Stimulated activated CD8-positive, alpha-beta memory T cell treated with anti-CD3 and anti-CD28 coated beads, Interleukin-4, amount 100 ng/mL, for 1 hour (primary cell): Measurements from ENCODE around the gene FCRLA.
"Not testable (repeated sequence)": the region's sequence is repeated elsewhere in the genome, so short reads cannot be mapped to it uniquely, and the experiment has no call there.

ENCODE experiments used
- DNase-seq, 2 donors: peaks; one replicate each; pipeline ENCODE4 v3.0.0-alpha.2; 2020; ENCODE audit warnings: low read depth in 2 of 2, low spot score in 1 of 2

The FCRLA gene, protein sequence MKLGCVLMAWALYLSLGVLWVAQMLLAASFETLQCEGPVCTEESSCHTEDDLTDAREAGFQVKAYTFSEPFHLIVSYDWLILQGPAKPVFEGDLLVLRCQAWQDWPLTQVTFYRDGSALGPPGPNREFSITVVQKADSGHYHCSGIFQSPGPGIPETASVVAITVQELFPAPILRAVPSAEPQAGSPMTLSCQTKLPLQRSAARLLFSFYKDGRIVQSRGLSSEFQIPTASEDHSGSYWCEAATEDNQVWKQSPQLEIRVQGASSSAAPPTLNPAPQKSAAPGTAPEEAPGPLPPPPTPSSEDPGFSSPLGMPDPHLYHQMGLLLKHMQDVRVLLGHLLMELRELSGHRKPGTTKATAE

DNA sequence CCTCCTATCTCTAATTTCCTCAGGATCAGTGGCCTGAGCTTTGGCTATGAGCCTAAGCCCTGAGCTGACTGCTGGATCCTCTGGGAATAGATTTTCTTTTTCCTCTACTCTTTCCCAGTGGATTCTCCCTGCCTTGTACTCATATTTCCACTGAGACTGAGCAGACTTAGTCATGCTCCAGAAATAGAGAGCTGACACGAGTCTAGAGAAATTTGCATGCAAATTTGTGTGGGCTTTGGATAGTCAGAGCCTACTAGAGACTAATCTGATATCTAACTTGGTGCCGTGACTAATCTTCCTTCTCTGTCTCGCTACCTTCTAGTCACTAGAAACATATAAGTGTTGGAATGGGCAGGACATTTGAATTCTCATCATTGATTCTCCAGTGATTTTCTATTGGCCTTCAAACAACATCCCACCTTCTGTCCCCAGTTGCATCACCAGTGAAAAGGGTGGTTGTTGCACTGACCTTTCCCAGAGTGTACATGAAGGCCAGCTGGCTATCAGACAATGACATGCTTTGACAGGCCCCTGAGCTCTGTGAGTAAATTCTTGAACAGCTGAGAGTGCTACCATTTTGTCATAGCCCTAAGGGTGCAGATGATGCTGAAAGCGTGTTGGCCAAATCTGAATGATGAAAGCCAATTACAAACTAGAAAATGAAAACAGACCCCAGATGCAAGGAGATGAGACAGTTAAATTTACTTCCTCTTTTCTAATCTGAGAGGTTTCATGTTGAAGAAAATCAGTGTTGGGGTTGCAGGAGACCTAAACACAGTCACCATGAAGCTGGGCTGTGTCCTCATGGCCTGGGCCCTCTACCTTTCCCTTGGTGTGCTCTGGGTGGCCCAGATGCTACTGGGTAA, at the start of gene FCRLA:
TSS of gene FCRLA (plus strand) at position 748 of the 866 bp plus-strand sequence. CDS start at position 784, 36 bp downstream.
- no peak for DNase-seq

DNA sequence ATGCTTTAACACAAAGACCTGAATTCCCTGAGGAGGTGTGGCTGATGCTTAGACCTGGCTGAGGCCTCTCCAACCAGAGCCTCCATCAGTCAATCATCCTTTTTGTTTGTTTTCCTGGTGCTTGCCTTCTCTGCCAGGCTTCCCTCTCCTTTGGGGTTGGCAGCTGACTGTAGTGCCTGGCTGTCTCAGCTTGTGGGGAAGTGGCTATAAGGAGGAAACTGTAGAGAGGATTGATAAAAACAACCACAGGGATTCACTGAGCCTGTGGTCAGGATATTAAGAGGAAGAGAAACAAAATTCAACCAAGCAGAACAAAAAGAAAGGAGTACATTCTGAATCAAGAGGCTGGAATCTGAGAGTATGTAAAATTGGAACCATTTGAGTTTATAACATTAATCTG, 48.5 kb upstream of the FCRLA start:
- not testable (repeated sequence) for DNase-seq

DNA sequence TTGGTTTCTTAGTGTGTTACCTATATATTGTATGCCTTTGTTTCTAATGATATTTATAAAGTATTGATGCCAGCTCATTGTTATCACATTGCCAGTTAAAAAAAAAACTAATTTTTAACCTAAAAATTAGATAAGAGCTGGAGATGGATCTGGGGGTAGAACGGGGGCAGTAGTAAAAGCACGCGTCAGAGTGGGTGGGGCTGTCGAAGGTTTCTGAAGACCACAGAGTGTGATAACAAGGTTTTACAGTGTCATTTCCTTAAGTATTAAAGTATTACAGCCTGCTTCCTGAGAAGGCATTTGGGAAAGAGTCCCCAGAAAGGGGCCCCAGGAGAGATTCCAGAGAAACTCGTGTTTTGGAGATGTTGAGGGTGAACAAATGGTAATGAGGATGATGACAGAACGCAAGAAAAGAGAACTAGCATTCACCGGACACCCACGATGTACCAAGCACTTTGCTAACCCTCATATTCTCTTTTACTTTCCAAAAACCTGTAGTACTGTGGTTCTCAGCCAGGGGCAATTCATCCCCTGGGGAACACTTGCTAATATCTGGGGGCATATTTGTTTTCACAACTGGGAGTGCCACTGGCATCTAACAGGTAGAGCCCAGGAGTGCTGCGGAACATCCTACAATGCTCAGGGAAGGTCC, 45.2 kb upstream of the FCRLA start:
- DNase-seq, result not testable (repeated sequence)

DNA sequence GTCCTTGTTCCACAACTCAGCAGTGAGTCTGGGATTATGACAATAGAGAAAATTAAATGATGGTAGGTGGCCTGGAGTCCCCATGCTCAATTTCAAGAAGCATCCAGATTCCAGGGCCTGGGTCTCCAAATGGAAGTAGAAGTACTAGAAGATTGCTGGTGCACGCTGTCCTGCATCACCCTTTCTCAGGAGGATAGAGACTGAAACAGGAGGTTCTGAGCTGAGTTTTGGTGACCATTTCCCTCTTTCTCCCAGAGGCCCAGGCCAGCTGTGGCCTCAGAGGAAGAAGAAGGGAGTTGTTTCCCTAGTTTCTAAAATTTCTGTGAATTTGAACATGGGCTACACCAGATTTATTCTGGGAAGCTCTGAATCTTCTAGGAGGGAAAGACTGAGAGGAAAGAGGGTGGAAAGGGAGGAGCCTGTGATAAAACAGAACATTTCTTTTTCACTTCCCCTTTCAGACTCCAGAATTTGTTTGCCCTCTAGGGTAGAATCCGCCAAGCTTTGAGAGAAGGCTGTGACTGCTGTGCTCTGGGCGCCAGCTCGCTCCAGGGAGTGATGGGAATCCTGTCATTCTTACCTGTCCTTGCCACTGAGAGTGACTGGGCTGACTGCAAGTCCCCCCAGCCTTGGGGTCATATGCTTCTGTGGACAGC, 44.2 kb upstream of the FCRLA start, which contains the start of gene FCGR2B:
TSS of gene FCGR2B (plus strand) at position 460 of the 656 bp plus-strand sequence. CDS start at position 559, 99 bp downstream.
- not testable (repeated sequence) for DNase-seq

DNA sequence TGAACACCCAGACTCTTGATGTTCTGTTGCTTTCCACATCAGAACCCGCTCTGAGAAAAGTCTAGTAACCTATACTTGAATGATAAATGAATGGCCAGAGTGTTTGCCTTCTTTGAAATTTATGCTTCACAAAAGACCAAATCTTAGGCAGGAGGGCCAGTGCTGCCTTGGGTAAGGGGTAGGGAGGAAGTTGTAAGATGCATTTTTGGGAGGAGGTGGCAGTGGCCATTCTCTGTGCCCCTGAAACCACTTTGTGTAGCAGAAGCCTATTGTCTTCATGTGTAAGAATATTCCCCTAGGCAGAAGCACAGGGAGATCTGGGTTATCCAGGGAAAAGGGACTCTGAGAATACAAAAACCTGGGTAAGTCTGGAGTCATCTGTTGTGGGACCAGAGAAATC, 43.5 kb upstream of the FCRLA start:
- not testable (repeated sequence) for DNase-seq

DNA sequence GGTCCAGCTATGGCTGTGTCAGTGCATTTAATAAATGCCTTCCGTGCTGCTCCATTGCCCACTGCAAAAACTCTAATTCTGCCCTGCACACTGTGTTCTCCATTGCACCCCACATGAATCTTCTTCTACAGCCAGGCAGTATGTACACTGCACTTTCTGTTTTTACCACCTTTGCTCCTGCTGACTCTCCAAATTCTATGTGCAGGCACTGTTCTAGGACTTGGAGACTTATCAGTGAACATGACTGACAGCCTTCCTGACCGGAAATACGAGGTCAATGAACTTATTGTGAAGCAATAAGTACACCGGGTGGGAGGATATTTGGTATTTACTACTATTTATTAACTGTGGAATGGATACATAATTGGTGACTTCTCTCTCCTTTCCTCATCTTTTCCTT, 42.3 kb upstream of the FCRLA start:
- not testable (repeated sequence) for DNase-seq

DNA sequence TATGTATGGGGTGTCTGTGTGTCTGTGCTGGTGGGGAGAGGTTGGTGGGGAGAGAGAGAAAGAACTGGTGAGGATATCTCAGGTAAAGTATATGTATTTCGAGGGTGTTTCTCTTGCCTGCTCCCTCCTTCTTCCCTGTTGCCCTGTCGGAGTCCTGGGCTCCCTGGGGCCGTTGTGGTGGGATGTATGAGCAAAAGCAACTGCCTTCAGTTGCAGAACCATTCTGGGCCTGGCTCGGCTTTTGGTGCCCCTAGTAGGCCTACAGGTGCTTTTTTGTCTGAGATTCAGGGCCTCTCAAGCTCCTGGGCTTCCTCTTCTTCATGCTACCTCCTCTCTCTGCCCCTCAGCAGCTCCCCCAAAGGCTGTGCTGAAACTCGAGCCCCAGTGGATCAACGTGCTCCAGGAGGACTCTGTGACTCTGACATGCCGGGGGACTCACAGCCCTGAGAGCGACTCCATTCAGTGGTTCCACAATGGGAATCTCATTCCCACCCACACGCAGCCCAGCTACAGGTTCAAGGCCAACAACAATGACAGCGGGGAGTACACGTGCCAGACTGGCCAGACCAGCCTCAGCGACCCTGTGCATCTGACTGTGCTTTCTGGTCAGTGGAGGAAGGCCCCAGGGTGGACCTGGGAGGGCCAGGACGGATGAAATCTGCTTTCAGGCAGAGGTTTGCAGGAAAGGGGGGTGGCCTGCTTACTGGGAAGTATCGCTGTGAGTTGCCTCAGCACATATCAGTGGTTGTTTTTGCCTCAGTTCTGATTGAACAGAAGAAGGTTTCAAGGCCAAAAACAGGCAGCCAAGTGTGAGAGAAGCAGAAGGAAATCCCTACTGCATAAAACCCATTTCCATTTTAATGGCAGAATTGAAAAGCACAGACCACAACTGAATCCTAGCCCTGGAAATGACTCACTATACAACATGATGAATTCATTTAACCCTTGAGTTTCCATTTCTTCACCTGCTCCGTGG, 35.7 kb upstream of the FCRLA start:
- DNase-seq, result not testable (repeated sequence)

DNA sequence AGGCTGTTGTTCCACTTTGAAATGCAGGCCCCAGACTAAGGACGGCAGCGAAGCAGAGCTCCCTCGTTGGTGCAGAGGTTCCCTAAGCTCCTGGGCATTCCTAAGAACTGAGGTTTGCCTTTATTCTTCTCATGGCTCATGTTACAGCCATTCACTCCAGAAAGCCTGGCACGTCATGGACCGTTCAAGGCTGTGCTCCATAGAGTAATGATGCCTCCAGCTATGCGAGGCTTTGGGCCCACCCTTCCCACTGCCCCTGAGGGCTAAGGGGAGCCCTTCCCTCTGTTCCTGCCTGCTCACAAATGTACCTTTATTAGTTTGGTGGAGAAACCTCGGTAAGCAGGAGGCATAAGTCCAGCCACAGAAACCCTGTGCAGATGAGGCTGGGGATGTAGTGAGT, 33.6 kb upstream of the FCRLA start:
- DNase-seq, result not testable (repeated sequence)

DNA sequence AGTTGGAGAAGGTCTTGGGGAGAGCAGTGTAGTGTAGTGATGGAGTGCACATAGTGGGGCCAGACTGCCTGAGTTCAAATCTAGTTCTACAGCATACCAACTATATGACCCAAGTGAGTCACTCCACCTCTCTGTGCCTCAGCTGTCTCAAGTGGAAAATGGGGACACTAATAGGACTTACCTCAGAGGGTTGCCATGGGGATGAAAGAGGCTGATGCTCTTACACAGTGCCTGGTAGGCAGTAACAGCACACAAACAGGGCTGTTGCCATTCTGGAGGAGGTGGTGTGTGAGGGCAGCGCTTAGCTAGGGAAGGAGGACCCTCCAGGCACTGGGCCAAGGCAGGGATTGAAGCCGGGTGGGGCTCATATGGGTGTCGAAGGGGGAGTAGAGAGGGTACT, 32.6 kb upstream of the FCRLA start:
- DNase-seq, result not testable (repeated sequence)

DNA sequence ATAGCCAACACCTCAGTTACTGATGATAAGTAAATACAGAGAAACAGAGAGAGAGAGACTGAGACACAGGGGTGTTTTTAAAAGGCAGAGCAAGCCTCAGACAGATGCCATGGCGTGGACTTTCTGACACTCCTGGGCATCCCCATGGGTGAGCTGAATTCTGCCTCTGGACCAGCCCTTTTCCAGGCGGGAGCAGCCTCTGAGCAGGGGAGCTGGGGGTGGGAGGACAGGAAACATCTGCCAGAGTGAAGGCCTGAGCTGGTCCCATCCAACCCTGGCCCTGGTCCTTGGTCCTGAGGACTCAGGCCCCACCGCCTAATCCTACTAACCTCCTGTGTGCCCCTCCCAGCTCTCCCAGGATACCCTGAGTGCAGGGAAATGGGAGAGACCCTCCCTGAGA, 32.1 kb upstream of the FCRLA start:
- DNase-seq, result not testable (repeated sequence)

DNA sequence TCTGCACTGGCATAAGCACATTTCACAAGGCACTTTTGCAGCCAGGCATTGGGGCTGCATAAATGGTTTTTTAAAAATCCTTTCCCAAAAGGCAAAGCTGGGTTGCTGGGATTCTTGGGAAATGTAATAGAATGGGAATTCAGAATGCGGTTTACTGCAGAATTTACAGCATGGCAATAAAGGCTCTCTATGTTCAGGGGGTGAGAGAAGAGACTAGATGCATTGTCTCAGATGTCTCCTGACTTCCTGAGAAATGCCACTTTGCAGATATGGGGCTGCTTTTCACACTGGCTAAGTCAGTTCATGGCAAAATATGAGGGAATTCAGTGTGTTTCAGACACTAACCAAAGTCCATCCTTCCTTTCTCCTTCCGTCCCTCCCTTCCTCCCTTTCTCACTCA, 30.6 kb upstream of the FCRLA start:
- DNase-seq, result no peak

DNA sequence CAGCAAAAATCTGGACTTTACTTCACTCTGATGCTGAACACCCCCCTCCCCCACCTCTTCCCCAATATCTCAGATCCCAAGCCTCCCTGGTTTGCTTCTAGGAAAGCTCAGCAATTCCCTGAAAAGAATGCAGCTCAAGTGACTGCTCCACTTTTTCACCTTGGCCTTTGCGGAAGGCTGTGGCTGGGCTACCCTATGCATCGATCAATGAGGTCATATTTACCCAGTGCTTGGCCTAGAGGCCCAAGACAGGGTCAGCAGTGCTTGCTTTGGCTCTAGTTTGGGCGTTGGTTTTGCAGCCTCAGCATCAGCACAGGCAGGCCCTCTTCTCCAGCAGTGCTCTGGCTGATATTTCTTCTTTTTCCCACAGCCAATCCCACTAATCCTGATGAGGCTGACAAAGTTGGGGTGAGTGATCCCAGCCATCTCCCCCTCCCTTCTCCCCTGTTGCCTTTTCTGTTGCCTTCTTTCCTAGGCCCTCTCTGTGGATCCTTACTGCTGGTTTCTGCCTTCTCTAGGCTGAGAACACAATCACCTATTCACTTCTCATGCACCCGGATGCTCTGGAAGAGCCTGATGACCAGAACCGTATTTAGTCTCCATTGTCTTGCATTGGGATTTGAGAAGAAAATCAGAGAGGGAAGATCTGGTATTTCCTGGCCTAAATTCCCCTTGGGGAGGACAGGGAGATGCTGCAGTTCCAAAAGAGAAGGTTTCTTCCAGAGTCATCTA, 29.9 kb upstream of the FCRLA start:
- no peak for DNase-seq

DNA sequence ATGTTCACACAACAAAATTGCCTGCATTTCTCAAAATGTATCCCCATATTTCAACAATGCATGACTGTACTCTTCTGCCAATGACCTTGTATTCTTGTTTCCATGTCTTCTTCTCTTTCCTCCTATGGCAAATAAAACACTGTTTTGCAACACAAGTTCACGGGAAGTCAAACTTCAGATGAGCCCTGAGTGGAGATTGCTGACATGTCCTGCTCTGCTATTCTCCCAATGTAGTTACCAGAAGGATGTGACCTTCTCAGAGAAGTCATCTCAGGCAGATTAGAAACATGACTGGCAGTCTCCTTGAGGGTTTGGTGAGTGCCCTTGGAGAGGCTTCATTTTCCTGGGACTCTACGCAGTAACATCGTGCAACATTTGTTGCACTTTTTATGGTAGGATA, 28.5 kb upstream of the FCRLA start:
- DNase-seq, result no peak

DNA sequence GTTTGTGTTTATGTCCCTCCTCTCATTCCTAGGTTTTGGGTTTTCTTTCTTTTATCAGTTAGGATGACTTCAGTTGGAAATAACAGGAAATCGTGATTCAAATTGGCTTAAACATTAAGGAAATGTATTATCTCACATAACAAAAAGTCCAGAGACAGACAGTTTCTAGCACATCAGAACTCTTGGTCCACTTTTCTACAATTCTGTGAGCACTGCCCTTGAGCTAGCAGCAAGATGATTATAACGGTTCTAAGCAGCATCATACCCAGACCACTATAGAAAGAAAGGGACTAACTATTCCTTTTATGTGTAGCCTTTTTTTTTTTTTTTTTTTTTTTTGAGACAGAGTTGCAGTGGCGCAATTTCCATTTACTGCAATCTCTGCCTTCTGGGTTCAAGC, 25.1 kb upstream of the FCRLA start:
- DNase-seq, result no peak

DNA sequence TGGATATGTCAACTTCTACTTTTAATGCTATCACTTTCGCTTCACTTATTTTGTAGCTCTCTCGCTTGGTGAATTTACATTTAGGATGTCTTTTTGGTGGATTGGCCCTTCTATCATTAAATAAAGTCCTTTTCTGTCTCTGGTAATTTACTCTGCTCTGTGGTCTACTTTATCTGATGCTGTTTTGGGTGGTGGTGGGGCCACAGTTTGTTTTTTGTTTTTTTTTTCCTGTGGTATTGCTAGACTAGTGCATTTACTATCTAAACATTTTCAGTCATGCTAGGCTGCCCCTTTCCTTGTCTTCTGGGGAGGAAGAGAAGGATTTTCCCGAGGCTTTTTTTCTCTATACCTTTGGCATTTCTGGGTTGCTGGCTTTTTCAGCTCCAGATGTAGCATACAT, 18.1 kb upstream of the FCRLA start:
- DNase-seq, result no peak

DNA sequence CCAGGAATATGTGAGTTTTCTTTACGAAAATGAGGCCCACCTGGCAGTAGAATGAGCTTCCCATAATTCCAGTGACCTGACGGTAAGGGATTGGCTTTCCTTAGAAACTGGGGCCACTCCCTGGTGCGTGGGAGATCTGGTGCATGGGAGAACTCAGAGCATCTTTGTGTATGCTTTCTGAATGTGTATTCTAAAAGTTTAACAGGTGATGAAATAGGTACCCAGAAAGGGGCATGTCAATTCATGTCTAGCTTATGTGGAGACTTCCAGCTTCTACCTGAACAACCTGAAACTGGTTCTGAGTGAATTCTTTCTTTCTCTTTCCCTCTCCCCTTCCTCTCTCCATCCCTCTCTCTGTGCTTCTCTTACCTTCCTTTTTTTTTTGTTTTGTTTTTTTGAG, 15.2 kb upstream of the FCRLA start:
- DNase-seq, result no peak

DNA sequence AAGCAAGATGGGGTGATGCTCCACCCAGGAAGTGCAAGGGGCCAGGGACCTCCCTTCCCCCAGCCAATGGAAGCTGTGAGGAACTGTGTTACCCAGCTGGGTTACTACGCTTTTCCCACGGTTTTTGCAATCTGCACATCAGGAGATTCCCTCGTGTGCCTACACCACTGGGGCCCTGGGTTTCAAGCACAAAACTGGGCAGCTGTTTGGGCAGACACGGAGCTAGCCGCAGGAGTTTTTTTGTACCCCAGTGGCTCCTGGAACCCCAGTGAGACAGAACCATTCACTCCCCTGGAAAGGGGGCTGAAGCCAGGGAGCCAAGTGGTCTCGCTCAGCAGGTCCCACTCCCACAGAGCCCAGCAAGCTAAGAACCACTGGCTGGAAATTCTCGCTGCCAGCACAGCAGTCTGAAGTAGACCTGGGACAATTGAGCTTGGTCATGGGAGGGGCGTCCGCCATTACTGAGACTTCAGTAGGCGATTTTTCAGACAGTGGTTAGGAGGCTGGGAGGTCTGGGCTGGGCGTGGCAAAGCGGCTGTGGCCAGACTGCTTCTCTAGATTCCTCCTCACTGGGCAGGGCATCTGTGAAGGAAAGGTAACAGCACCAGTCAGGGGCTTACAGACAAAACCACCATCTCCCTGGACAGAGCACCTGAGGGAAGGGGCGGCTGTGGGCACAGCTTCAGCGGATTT, 13.9 kb upstream of the FCRLA start:
- not testable (repeated sequence) for DNase-seq

DNA sequence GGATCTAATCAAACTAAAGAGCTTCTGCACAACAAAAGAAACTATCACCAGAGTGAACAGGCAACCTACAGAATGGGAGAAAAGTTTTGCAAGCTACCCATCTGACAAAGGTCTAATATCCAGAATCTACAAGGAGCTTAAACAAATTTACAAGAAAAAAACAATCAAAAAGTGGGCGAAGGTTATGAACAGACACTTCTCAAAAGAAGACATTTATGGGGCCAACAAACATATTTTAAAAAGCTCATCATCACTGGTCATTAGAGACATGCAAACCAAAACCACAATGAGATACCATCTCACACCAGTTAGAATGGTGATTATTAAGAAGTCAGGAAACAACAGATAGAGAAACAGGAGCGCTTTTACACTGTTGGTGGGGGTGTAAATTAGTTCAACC, 8.7 kb upstream of the FCRLA start:
- not testable (repeated sequence) for DNase-seq

DNA sequence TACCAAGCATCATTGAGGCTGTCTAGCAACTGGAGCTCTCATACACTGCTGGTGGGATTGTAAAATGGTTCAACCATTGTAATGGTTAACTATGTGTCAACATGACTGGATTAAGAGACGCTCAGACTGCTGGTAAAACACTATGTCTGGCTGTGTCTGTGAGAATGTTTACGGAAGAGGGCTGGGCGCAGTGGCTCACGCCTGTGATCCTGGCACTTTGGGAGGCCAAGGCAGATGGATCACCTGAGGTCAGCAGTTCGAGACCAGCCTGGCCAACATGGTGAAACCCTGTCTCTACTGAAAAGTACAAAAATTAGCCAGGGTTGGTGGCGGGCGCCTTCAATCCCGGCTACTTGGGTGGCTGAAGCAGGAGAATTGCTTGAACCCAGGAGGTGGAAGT, 4.8 kb upstream of the FCRLA start:
- DNase-seq, result no peak
